ENCODE measurements around the gene WBP2. TPM values are rescaled to one million over a fixed set of nuclear protein-coding genes. Genes with fewer than 3 reads are reported as not detected.

The WBP2 gene
- total RNA-seq, 1 experiment from 2014 or later: 51.8 TPM

DNA sequence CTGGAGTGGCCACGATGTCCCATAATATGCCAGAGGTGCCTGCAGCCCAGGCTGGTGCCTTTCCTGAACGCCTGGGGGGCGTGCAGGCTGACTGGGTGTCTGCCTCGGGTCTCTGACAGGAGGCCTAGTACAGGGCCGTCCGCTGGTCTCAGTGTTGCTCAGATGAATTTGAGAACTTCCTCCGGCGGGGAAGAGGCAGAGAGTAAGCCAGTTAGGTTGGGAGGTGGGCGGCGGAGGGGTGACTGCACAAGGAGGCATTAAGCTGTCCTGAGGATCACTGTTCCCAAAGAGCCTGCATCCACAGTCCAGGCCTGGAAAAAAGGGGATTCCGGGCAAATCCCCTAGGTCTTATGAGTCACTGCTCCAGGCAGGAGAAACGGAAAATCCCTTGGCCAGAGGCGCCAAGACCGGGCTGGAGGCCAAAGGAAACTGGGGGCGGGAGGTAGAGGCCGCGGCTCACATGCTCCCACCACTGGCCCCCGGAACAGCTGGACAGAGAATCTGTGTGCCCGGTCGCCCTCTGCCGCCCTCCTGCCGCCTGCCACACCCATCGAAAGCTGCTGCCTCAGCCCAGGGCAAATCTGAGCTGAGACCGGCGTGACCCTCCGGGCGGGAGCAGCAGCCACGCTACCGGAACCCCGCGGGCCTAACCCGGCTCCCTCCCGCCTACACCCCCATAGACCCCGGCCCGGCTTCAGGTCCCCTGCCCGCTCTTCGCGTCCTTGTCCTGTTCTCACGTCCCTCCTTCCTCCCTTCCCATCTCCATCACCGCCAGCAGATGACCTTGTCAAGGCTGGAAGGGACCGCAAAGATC lies 22.0 kb upstream of the WBP2 start:
- BruUV-seq (replicated peaks): TSS peak; percentile 45
- no peak for TF ChIP-seq EZH2phosphoT487 (IDR thresholded peaks at IDR 0.05; ENCODE audit: borderline replicate concordance, low read length)
- TF ChIP-seq EZH2 (IDR thresholded peaks at IDR 0.05; ENCODE audit: low read length, unreplicated experiment): no peak
- TF ChIP-seq CTCF (conservative IDR thresholded peaks at IDR 0.05; ENCODE audit: low read depth, low read length): no peak
- ChIA-PET CTCF (interaction anchor here (0.5 to 1.3 kb wide), 6 partner anchors 22 to 970 kb away, joined by 3 to 30 read pairs (median 10); partner anchors contain the start of gene WBP2), POLR2A (ENCODE audit: unreplicated experiment) (interaction anchor here (0.7 to 1.0 kb wide), 2 partner anchors 22 to 1448 kb away, joined by 4 to 9 read pairs; partner anchors contain the start of gene WBP2)
- peak; percentile 95 for DNase-seq
- H3K4me2 ChIP-seq (ENCODE audit: low read length): peak overlapping the region; percentile 85
- no peaks in the 10 kb centered on the region for H4K20me1 ChIP-seq (ENCODE audit: low read length)
- H3K9me3 ChIP-seq (ENCODE audit: low read length): no peaks in the 10 kb centered on the region
- H2AFZ ChIP-seq (ENCODE audit: low read length): peak overlapping the region; percentile 36
- H3K79me2 ChIP-seq (ENCODE audit: low read length): peaks cover 23% of the 10 kb centered on the region
- peaks cover 3% of the 10 kb centered on the region; the same call in 1 of the 2 replicates for H3K36me3 ChIP-seq (ENCODE audit: low read depth, low read length)
- H3K9ac ChIP-seq (ENCODE audit: low read length): peak overlapping the region; percentile 87
- no peaks in the 10 kb centered on the region for H3K27me3 ChIP-seq (ENCODE audit: low read length)
- peak; percentile 42 for ATAC-seq
- no peaks in the 10 kb centered on the region for H3F3A ChIP-seq (ENCODE audit: low read length, unreplicated experiment)
- peak overlapping the region; percentile 71 for H3K4me3 ChIP-seq (ENCODE audit: low read length)
- H3K27ac ChIP-seq (ENCODE audit: low read length): peak overlapping the region; percentile 92
- peaks cover 30% of the 10 kb centered on the region for H3K4me1 ChIP-seq (ENCODE audit: insufficient read depth, low read length)
- intact Hi-C loops (cut with micrococcal nuclease): loop anchor here (1.0 kb wide), 1 partner anchor 22 kb away; the partner anchor contains the start of gene WBP2
- no peaks in the 10 kb centered on the region for H3K9me2 ChIP-seq (replicated peaks; ENCODE audit: low read length)

- BruUV-seq (replicated peaks): TSS peak; percentile 22
- peak overlapping the region; percentile 85 for H3K4me2 ChIP-seq (ENCODE audit: low read length)
- TF ChIP-seq CTCF (conservative IDR thresholded peaks at IDR 0.05; ENCODE audit: low read depth, low read length): peak; percentile 45
- no peak for TF ChIP-seq EZH2 (IDR thresholded peaks at IDR 0.05; ENCODE audit: low read length, unreplicated experiment)
- no peak for TF ChIP-seq EZH2phosphoT487 (IDR thresholded peaks at IDR 0.05; ENCODE audit: borderline replicate concordance, low read length)
- H3K36me3 ChIP-seq (ENCODE audit: low read depth, low read length): peaks cover 3% of the 10 kb centered on the region; the same call in 1 of the 2 replicates
- ChIA-PET CTCF (interaction anchor here (0.5 to 1.5 kb wide), 10 partner anchors 20 to 267 kb away, joined by 3 to 30 read pairs (median 5); partner anchors contain the start of genes GALK1, TRIM65 and WBP2), POLR2A (ENCODE audit: unreplicated experiment) (interaction anchor here (1.0 to 1.4 kb wide), 2 partner anchors 21 to 96 kb away, joined by 7 to 15 read pairs; partner anchors contain the start of gene WBP2)
- no peaks in the 10 kb centered on the region for H3F3A ChIP-seq (ENCODE audit: low read length, unreplicated experiment)
- no peaks in the 10 kb centered on the region for H3K27me3 ChIP-seq (ENCODE audit: low read length)
- peak; percentile 96 for DNase-seq
- peaks cover 30% of the 10 kb centered on the region for H3K4me1 ChIP-seq (ENCODE audit: insufficient read depth, low read length)
- peaks cover 23% of the 10 kb centered on the region for H3K79me2 ChIP-seq (ENCODE audit: low read length)
- ATAC-seq: peak; percentile 0; the same call in 1 of the 2 replicates
- peak overlapping the region; percentile 92 for H3K27ac ChIP-seq (ENCODE audit: low read length)
- H3K9ac ChIP-seq (ENCODE audit: low read length): peak overlapping the region; percentile 87
- H2AFZ ChIP-seq (ENCODE audit: low read length): peak overlapping the region; percentile 58
- H3K4me3 ChIP-seq (ENCODE audit: low read length): peak overlapping the region; percentile 71
- H4K20me1 ChIP-seq (ENCODE audit: low read length): no peaks in the 10 kb centered on the region
- H3K9me2 ChIP-seq (replicated peaks; ENCODE audit: low read length): no peaks in the 10 kb centered on the region
- intact Hi-C loops (cut with micrococcal nuclease): no loop called here
- H3K9me3 ChIP-seq (ENCODE audit: low read length): no peaks in the 10 kb centered on the region
Measured at GRCh38 chr17:75876190-75876937, 21.2 kb upstream of the WBP2 start.
